Keratinocyte (primary cell): ENCODE data around the gene C17orf114.

Experiments
- DNase-seq: peaks from one replicate; pipeline ENCODE4 v3.0.0-alpha.2; 2011; ENCODE audit warnings: low read depth, missing footprints, low spot score
- FAIRE-seq: peaks from 2 replicates; lab custom pipeline; 2011; peaks lifted over from hg19 to GRCh38; lab: Jason Lieb, UNC
- H2AFZ ChIP-seq: 2 replicates; pipeline ENCODE4 v1.6.0; 2012; ENCODE audit warnings: low read length, control low read depth, inconsistent platforms; ENCODE audit not compliant: control insufficient read depth
- H3K27ac ChIP-seq: 2 replicates; pipeline ENCODE4 v1.5.1; 2011; ENCODE audit warnings: low read length; ENCODE audit not compliant: control insufficient read depth, insufficient read depth
- H3K27me3 ChIP-seq: 3 replicates; pipeline ENCODE4 v1.6.0; 2011; ENCODE audit warnings: low read length; ENCODE audit not compliant: control insufficient read depth, insufficient read depth; ENCODE audit errors: extremely low read depth
- H3K36me3 ChIP-seq, 2 experiments: 2 replicates in 1 of 2; 3 replicates in 1 of 2; pipeline ENCODE4 v1.5.1; 2011; ENCODE audit warnings: low read length in 2 of 2, mild to moderate bottlenecking in 1 of 2; ENCODE audit not compliant: control insufficient read depth in 2 of 2, insufficient read depth in 2 of 2; ENCODE audit errors: extremely low read depth in 1 of 2
- H3K4me1 ChIP-seq: 3 replicates; pipeline ENCODE4 v1.5.1; 2011; ENCODE audit warnings: low read length; ENCODE audit not compliant: control insufficient read depth, insufficient read depth; ENCODE audit errors: extremely low read depth
- H3K4me2 ChIP-seq: 3 replicates; pipeline ENCODE4 v1.6.0; 2011; ENCODE audit warnings: low read depth, low read length; ENCODE audit not compliant: control insufficient read depth, insufficient read depth; ENCODE audit errors: extremely low read depth
- H3K4me3 ChIP-seq, 3 experiments: fragments of 200-600 bp in 1 of 3; sonication (generic) in 1 of 3; 2 replicates in 2 of 3; 3 replicates in 1 of 3; pipeline ENCODE4 v1.5.1; 2011 to 2016; ENCODE audit warnings: low read length in 3 of 3, mild to moderate bottlenecking in 3 of 3, control low read depth in 2 of 3, inconsistent platforms in 1 of 3, low read depth in 1 of 3, mixed read lengths in 1 of 3, mixed run types in 1 of 3, moderate library complexity in 1 of 3; ENCODE audit not compliant: control insufficient read depth in 2 of 3, insufficient read depth in 2 of 3; ENCODE audit errors: extremely low read depth in 1 of 3
- H3K79me2 ChIP-seq: 2 replicates; pipeline ENCODE4 v1.6.0; 2012; ENCODE audit warnings: low read length; ENCODE audit not compliant: control insufficient read depth, insufficient read depth
- H3K9ac ChIP-seq: 3 replicates; pipeline ENCODE4 v1.6.0; 2011; ENCODE audit warnings: low read length; ENCODE audit not compliant: control insufficient read depth, insufficient read depth; ENCODE audit errors: extremely low read depth
- H3K9me1 ChIP-seq: 3 replicates; pipeline ENCODE4 v1.6.0; 2011; ENCODE audit warnings: low read length; ENCODE audit not compliant: control insufficient read depth, insufficient read depth; ENCODE audit errors: extremely low read depth
- H3K9me3 ChIP-seq: 2 replicates; pipeline ENCODE4 v1.5.1; 2012; ENCODE audit warnings: low read depth, low read length; ENCODE audit not compliant: control insufficient read depth
- H4K20me1 ChIP-seq: 3 replicates; pipeline ENCODE4 v1.6.0; 2011; ENCODE audit warnings: low read length; ENCODE audit not compliant: control insufficient read depth, insufficient read depth; ENCODE audit errors: extremely low read depth
- CTCF ChIP-seq, 3 experiments: IDR thresholded peaks in 1 of 3; conservative IDR thresholded peaks in 1 of 3; optimal IDR thresholded peaks in 1 of 3; 2 replicates in 2 of 3; 3 replicates in 1 of 3; pipeline versions ENCODE3 to v1.5.1; 2011; ENCODE audit warnings: low read length in 3 of 3, mild to moderate bottlenecking in 3 of 3, moderate library complexity in 2 of 3, control low read depth in 1 of 3, inconsistent platforms in 1 of 3; ENCODE audit not compliant: insufficient read depth in 2 of 3; ENCODE audit errors: extremely low read depth in 1 of 3
- EZH2 ChIP-seq: IDR thresholded peaks from one replicate; pipeline ENCODE4 v1.6.1; 2012; ENCODE audit warnings: inconsistent platforms, mild to moderate bottlenecking, low read length, moderate library complexity
- dilution Hi-C: fragments of 300-500 bp; cut with MboI; formaldehyde crosslinking; loops from one replicate; pipeline ENCODE4 v1.7.0; 2020; ENCODE audit warnings: low sequenced_read_pairs; ENCODE audit not compliant: extremely low pct_ligation_motif_present

The C17orf114 gene

GRCh38 chr17:4839221-4839620 lies 37.1 kb upstream of the C17orf114 start:
- Histone ChIP-seq H3K9me1 (peaks cover 11% of the 10 kb centered on the region), H2AFZ (no peak overlapping the region), H4K20me1 (peaks cover 6% of the 10 kb centered on the region), H3K9ac (no peak overlapping the region), H3K27ac (no peak overlapping the region), H3K36me3 (peaks cover 12 to 31% of the 10 kb centered on the region in 2 experiments), H3K79me2 (peaks cover 92% of the 10 kb centered on the region), H3K9me3 (no peaks in the 10 kb centered on the region), H3K4me2 (no peak overlapping the region), H3K4me1 (peaks cover 44% of the 10 kb centered on the region), H3K27me3 (no peaks in the 10 kb centered on the region), H3K4me3 (no peak overlapping the region)
- DNase-seq (no peak), FAIRE-seq (no peak)
- dilution Hi-C loops = no loop called here
- TF ChIP-seq EZH2 (no peak), CTCF (optimal IDR thresholded peaks at IDR 0.05 in 1 of 3, IDR thresholded peaks at IDR 0.05 in 1 of 3, conservative IDR thresholded peaks at IDR 0.05 in 1 of 3; ENCODE audit: extremely low read depth in 1 of 3, insufficient read depth in 2 of 3, low read length in 3 of 3) (no peak)

GRCh38 chr17:4838309-4838785 lies 36.2 kb upstream of the C17orf114 start:
- Histone ChIP-seq H3K9ac (no peak overlapping the region), H2AFZ (no peak overlapping the region), H3K9me1 (peaks cover 11% of the 10 kb centered on the region), H3K79me2 (peaks cover 93% of the 10 kb centered on the region), H3K4me2 (no peak overlapping the region), H3K9me3 (no peaks in the 10 kb centered on the region), H4K20me1 (peaks cover 6% of the 10 kb centered on the region), H3K4me3 (no peak overlapping the region), H3K27ac (no peak overlapping the region), H3K27me3 (no peaks in the 10 kb centered on the region), H3K36me3 (peaks cover 10 to 31% of the 10 kb centered on the region in 2 experiments), H3K4me1 (peaks cover 45% of the 10 kb centered on the region)
- DNase-seq (no peak), FAIRE-seq (no peak)
- dilution Hi-C loops = no loop called here
- TF ChIP-seq EZH2 (no peak), CTCF (optimal IDR thresholded peaks at IDR 0.05 in 1 of 3, IDR thresholded peaks at IDR 0.05 in 1 of 3, conservative IDR thresholded peaks at IDR 0.05 in 1 of 3; ENCODE audit: extremely low read depth in 1 of 3, insufficient read depth in 2 of 3, low read length in 3 of 3) (no peak)
